GM19452 (cell line): Measurements from ENCODE around the gene SPINT1.

Source experiments
- ATAC-seq: cut with Tn5 transposase; IDR thresholded peaks from one replicate; pipeline ENCODE4 v1.9.1; 2021; ENCODE audit not compliant: unreplicated experiment

Gene SPINT1

GRCh38 chr15:40893019-40893670, 49.3 kb downstream of the SPINT1 start:
- no peak for ATAC-seq

DNA sequence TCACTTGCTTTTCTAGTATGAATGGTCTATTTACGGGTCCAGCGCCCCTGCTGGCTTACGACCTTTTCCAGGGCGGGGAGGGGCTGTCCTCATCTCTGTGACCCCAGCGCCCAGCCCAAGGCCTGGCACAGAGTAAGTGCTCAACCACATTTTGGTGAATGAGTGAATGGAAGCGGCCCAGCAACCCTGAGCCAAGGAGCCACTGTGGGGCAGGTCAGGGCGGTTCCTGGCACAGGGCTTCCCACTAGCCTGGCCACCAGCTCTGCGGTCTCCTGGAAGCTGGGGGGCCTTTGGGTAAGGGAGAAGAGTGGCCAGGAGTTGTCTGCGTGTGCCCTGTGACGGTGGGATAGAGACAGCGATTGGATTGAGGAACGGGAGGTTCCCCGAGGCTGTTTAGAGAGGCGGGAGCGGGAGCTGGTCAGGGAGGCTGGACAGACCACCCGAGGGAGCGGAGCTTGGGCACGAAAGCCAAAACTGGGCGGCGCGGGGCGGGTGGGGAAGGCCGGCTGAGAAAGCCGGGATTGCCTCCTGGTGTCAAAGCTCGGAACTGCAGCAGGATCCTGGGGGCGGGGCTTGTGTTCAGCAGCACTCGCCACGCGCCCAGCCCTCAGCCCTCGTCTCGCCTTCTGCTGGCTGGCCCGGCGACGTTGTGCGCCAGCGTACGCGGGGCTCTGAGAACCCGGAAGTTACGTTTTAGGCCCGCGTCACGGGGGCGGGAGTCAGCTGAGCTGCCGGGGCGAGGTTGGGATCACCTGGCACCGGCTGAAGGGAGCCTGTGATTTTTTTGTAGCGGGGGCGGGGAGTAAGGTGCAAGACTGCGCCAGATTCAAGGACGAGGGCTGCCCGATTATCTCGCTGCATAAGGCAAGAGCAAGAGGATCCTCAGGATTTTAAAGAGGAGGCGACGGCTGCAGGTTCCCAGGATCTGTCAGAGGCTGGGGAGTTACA, 50.2 kb downstream of the SPINT1 start, which contains the start of gene VPS18:
Gene VPS18 (plus strand): TSS at position 718 of the 948 bp plus-strand sequence. CDS start 319 bp downstream, outside the sequence.
- peak; percentile 88 for ATAC-seq

DNA sequence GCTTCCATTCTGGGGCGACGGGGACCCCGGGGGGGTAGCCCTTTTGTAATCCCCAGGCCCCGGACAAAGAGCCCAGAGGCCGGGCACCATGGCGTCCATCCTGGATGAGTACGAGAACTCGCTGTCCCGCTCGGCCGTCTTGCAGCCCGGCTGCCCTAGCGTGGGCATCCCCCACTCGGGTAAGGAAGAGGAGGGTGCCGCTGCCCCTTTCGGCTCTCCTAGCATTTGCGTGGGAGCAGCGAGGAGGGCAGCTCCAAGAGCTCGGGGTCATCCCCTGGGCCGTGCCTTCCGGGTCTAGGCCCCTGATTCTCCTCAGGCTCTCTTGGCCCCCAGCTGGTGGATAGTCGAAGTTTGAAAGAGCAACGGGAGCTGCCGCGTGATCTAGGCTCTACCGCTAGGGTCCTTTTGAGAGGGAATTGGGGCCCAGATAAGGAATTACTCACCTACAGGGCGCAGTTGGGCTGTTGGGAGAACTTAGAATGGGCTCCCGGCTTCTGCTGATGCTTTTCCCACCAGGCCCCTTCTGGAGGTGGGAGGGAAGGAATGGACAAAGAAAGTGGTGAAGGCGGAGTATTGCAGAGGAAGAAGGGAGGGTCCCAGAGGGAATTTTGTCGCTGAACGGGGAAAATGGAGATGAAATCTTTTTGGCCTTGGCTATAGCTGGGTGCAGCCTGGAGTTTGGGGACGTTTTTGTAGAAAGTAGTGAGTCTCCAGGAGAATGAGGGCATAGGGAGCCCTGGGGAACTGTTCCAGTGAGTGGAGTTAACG, 51.0 kb downstream of the SPINT1 start:
- ATAC-seq, result peak; percentile 40

- no peak for ATAC-seq
Observed at GRCh38 chr15:40899536-40900207, 55.8 kb downstream of the SPINT1 start.

DNA sequence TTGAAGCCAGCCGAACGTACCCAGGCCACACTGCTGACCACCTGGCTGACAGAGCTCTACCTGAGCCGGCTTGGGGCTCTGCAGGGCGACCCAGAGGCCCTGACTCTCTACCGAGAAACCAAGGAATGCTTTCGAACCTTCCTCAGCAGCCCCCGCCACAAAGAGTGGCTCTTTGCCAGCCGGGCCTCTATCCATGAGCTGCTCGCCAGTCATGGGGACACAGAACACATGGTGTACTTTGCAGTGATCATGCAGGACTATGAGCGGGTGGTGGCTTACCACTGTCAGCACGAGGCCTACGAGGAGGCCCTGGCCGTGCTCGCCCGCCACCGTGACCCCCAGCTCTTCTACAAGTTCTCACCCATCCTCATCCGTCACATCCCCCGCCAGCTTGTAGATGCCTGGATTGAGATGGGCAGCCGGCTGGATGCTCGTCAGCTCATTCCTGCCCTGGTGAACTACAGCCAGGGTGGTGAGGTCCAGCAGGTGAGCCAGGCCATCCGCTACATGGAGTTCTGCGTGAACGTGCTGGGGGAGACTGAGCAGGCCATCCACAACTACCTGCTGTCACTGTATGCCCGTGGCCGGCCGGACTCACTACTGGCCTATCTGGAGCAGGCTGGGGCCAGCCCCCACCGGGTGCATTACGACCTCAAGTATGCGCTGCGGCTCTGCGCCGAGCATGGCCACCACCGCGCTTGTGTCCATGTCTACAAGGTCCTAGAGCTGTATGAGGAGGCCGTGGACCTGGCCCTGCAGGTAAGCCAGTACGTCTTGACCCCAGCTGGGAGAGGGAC, 56.6 kb downstream of the SPINT1 start:
- ATAC-seq, result no peak

- ATAC-seq, result no peak
Observed at GRCh38 chr15:40901053-40901443, 57.2 kb downstream of the SPINT1 start.

DNA sequence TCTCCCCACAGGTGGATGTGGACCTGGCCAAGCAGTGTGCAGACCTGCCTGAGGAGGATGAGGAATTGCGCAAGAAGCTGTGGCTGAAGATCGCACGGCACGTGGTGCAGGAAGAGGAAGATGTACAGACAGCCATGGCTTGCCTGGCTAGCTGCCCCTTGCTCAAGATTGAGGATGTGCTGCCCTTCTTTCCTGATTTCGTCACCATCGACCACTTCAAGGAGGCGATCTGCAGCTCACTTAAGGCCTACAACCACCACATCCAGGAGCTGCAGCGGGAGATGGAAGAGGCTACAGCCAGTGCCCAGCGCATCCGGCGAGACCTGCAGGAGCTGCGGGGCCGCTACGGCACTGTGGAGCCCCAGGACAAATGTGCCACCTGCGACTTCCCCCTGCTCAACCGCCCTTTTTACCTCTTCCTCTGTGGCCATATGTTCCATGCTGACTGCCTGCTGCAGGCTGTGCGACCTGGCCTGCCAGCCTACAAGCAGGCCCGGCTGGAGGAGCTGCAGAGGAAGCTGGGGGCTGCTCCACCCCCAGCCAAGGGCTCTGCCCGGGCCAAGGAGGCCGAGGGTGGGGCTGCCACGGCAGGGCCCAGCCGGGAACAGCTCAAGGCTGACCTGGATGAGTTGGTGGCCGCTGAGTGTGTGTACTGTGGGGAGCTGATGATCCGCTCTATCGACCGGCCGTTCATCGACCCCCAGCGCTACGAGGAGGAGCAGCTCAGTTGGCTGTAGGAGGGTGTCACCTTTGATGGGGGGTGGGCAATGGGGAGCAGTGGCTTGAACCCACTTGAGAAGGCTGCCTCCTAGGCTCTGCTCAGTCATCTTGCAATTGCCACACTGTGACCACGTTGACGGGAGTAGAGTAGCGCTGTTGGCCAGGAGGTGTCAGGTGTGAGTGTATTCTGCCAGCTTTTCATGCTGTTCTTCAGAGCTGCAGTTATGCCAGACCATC, 59.0 kb downstream of the SPINT1 start:
- no peak for ATAC-seq

- ATAC-seq, result no peak
Observed at GRCh38 chr15:40904552-40905201, 60.8 kb downstream of the SPINT1 start.

- peak; percentile 71 for ATAC-seq
Observed at GRCh38 chr15:40906091-40906990, 62.5 kb downstream of the SPINT1 start.

DNA sequence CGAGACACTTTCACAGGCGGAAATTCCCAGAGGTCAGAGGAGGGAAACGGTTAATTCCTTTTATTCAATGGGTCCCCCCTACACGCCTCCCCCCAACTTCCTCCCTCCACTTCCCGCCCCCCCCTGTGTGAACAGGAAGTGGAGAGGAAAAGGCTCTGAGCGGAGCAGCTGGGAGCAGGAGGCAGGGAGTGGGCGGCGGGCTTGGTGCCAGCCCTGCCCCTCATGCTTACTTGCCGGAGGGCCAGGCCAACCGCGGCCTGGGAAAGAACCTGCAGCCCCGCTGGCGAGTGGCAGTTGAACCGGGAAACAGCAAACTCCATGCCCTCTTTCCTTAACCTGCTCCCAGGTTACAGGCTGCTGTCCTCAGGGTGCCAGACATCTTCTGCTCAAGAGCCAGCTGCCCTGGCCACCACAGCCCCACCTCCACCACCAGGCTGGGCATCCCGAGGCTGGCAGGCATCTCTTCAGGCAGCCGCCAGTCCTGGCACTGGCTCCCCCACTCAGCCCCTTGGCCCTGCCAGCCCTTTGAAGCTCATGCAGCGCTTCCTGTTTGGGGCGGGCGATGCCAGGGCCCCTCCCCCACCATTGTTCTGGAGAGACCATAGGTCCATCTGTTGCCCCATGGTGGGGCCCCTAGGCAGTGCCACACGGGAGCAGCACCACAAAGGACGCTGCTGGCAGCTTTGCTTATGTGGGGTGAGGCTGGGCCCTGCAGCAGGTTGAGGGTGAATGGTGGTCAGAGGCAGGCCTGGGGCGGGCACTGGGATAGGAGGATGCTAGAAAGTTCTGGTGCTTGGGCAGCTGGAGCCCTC, 63.3 kb downstream of the SPINT1 start:
- ATAC-seq, result no peak
